Omental fat pad (tissue), 4 donors: ENCODE data around the gene SAP30BP. TPM values are rescaled to one million over a fixed set of nuclear protein-coding genes. Genes with fewer than 3 reads are reported as not detected.
"Not testable (repeated sequence)": the region's sequence is repeated elsewhere in the genome, so short reads cannot be mapped to it uniquely, and the experiment has no call there.

Experiments used
- ATAC-seq: fragments of 150-250 bp; one replicate; pipeline ENCODE4 v1.9.1; 2016; ENCODE audit warnings: mild to moderate bottlenecking, moderate library complexity; ENCODE audit not compliant: low FRiP score
- DNase-seq: peaks from one replicate; pipeline ENCODE4 v3.0.0-alpha.2; 2019; ENCODE audit warnings: low spot score
- CTCF ChIP-seq, 3 donors: fragments of 450-650 bp; IDR thresholded peaks; one replicate each; pipeline ENCODE4 v1.5.1; 2016 to 2017; ENCODE audit warnings: antibody characterized with exemption in 3 of 3, mild to moderate bottlenecking in 3 of 3, moderate library complexity in 2 of 3
- total RNA-seq, 4 donors: library from RNA; depleted of rRNA; stranded (reverse); fragments of >200 nt; gene quantifications; one replicate each; pipeline ENCODE4 v1.1.0, GENCODE V29; 2016

The SAP30BP gene
- total RNA-seq, 4 donors from 2014 or later: 52.9 to 105 (median 68.8) TPM

GRCh38 chr17:75637551-75637950 is 29.6 kb upstream of the SAP30BP start:
- ATAC-seq: no peak
- TF ChIP-seq CTCF (IDR thresholded peaks at IDR 0.05): no peak

GRCh38 chr17:75638039-75638438 is 29.1 kb upstream of the SAP30BP start:
- ATAC-seq: not testable (repeated sequence)

More at GRCh38 chr17:75637551-75637950, 29.6 kb upstream of the SAP30BP start:
- no peak for DNase-seq

DNA sequence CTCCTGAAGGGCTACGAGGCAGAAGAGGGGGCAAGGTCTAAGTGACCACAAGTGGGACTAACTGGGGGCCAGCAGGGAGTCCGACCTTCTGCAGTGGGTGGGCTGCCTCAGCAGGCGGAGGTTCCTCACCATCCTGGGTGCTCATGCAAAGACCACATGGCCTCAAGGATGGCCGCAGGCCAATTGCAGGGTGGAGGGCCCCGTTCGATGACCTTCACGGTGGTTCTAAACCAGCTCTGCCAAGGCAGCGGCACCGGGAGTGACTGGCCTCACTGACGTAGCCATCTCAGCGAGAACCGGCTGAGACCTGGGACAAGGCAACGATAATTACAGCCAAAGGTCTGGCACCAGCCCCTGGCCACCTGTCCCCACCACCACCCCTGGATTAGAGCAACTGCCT is 28.2 kb upstream of the SAP30BP start:
- DNase-seq (no peak), ATAC-seq (no peak)
- TF ChIP-seq CTCF (IDR thresholded peaks at IDR 0.05): no peak

More at GRCh38 chr17:75638039-75638438, 29.1 kb upstream of the SAP30BP start:
- DNase-seq: not testable (repeated sequence)

DNA sequence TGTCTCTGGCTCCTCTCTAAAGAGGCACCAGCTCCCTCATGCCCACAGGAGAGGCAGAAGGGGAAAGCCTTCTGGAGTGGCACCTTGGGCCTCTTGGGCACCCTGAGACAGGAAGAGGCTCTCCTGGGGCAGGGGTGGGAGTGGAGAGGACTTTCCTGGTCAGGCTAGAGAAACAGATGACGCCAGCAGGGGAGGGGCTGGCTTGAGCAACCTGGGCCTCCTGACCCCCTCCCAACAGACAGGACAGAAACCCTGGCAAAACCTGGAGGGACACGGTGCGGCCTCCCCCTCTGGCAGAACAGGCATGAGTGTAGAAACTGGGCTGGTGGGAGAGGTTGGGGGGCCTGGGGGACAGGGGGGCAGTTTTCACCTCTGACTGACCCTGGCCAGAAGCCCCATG is 27.8 kb upstream of the SAP30BP start:
- TF ChIP-seq CTCF (IDR thresholded peaks at IDR 0.05): no peak
- no peak for ATAC-seq
- no peak for DNase-seq

- ATAC-seq (no peak), DNase-seq (no peak)
- TF ChIP-seq CTCF (IDR thresholded peaks at IDR 0.05): no peak
Observed at GRCh38 chr17:75639771-75640555, 27.2 kb upstream of the SAP30BP start.

DNA sequence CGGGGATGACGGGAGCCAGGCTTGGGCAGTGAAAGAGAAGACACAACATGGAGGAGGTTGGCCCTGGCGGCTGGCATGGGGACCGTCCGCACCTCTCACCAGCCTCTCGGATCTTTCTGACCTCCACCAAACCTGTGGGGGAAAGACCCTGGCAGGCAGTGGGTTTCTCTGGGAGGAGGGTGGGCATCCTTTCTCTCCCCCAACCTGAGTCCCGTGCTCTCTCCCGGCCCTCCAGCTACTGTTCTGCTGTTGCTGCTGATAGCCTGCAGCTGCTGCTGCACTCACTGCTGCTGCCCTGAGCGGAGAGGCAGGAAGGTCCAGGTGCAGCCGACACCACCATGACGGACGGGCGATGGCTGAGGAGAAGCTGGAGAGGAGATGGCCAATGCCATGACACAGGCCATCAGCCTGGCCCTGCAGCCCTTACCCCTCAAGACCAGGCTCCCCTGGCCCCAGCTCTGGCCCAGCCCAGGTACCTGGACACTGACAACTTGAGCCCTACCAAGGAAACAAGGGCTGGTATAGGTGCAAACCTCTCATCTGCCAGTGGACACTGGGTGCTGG is 26.5 kb upstream of the SAP30BP start:
- no peak for TF ChIP-seq CTCF (IDR thresholded peaks at IDR 0.05)
- ATAC-seq (no peak), DNase-seq (no peak)

DNA sequence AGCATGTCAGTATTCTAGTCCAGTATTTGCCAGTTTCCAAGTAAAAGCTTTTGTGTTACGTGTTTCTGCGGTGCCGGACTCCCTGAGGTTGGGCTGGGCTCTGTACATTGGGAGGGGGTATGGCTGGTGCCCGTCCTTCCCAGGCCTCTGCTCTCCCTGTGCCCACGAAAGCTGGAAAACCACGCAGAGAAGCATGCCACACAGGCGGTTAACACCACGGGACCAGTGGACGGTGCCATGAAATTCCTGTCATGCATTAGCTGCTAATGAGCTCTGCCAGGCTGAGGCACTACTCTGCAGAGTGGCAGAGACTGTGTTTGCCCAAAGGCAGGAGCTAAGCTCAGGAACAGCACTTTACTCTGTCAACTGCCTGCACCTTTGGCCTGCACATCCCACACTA is 25.8 kb upstream of the SAP30BP start:
- ATAC-seq (no peak), DNase-seq (no peak)
- no peak for TF ChIP-seq CTCF (IDR thresholded peaks at IDR 0.05)
